Liver (tissue), 9 donors: ENCODE measurements around the gene SPTB. TPM values are rescaled to one million over a fixed set of nuclear protein-coding genes. Genes with fewer than 3 reads are reported as not detected.

ENCODE experiments used
- DNase-seq: peaks from one replicate; pipeline ENCODE4 v3.0.0-alpha.2; 2017; ENCODE audit warnings: low spot score
- H3K27ac ChIP-seq, 2 donors: one replicate each; pipeline ENCODE4 v1.7.0; 2013; ENCODE audit warnings: inconsistent platforms in 2 of 2, low read length in 2 of 2, control low read depth in 1 of 2, low read depth in 1 of 2, mild to moderate bottlenecking in 1 of 2
- H3K27me3 ChIP-seq, 4 donors: one replicate each; pipeline versions ENCODE4 v1.6.1 to v1.7.0; 2013; ENCODE audit warnings: low read length in 3 of 4, inconsistent platforms in 1 of 4, mild to moderate bottlenecking in 1 of 4, moderate library complexity in 1 of 4; ENCODE audit not compliant: control insufficient read depth in 4 of 4, insufficient read depth in 4 of 4
- H3K36me3 ChIP-seq, 4 donors: one replicate each; pipeline versions ENCODE4 v1.6.1 to v1.7.0; 2013; ENCODE audit warnings: low read length in 3 of 4, mild to moderate bottlenecking in 3 of 4, low read depth in 1 of 4, moderate library complexity in 1 of 4; ENCODE audit not compliant: control insufficient read depth in 4 of 4, insufficient read depth in 3 of 4
- H3K4me1 ChIP-seq, 4 donors: one replicate each; pipeline versions ENCODE4 v1.6.1 to v1.7.0; 2013; ENCODE audit warnings: low read length in 3 of 4, mild to moderate bottlenecking in 3 of 4, moderate library complexity in 1 of 4; ENCODE audit not compliant: control insufficient read depth in 4 of 4, insufficient read depth in 4 of 4
- H3K4me3 ChIP-seq, 3 donors: one replicate each; pipeline versions ENCODE4 v1.6.1 to v1.7.0; 2013; ENCODE audit warnings: low read length in 3 of 3, control low read depth in 1 of 3, low read depth in 1 of 3, mild to moderate bottlenecking in 1 of 3
- H3K9ac ChIP-seq, 2 donors: one replicate each; pipeline ENCODE4 v1.7.0; 2013; ENCODE audit warnings: low read length in 2 of 2, mild to moderate bottlenecking in 2 of 2, moderate library complexity in 2 of 2, control low read depth in 1 of 2, low read depth in 1 of 2
- H3K9me3 ChIP-seq, 4 donors: one replicate each; pipeline versions ENCODE4 v1.6.1 to v1.7.0; 2013; ENCODE audit warnings: low read length in 3 of 4; ENCODE audit not compliant: control insufficient read depth in 4 of 4
- ATF3 ChIP-seq: IDR thresholded peaks from 2 replicates; pipeline ENCODE4 v1.6.1; 2016; ENCODE audit warnings: antibody characterized with exemption
- CTCF ChIP-seq: fragments of 150-350 bp; IDR thresholded peaks from 2 replicates; pipeline ENCODE4 v1.5.1; 2017; ENCODE audit warnings: improper control_type of control experiment, low read depth, low read length; ENCODE audit not compliant: missing input control
- EGR1 ChIP-seq, 2 donors: IDR thresholded peaks; 2 replicates each; pipeline ENCODE4 v1.6.1; 2016 to 2018; ENCODE audit warnings: antibody characterized with exemption in 2 of 2, low read depth in 2 of 2
- FOXA1 ChIP-seq: IDR thresholded peaks from 2 replicates; pipeline ENCODE4 v1.6.1; 2016; ENCODE audit warnings: antibody characterized with exemption
- FOXA2 ChIP-seq: IDR thresholded peaks from 2 replicates; pipeline ENCODE4 v1.6.1; 2016; ENCODE audit warnings: antibody characterized with exemption
- GABPA ChIP-seq, 2 donors: IDR thresholded peaks in 1 of 2; conservative IDR thresholded peaks in 1 of 2; 2 replicates each; pipeline ENCODE4 v1.6.1; 2016; ENCODE audit warnings: antibody characterized with exemption in 2 of 2, mild to moderate bottlenecking in 1 of 2, moderate library complexity in 1 of 2
- HNF4A ChIP-seq, 2 donors: conservative IDR thresholded peaks; 2 replicates each; pipeline ENCODE4 v1.6.1; 2016; ENCODE audit warnings: antibody characterized with exemption in 2 of 2, mild to moderate bottlenecking in 2 of 2
- HNF4G ChIP-seq: IDR thresholded peaks from 2 replicates; pipeline ENCODE4 v1.6.1; 2016; ENCODE audit warnings: antibody characterized with exemption
- JUND ChIP-seq, 2 donors: IDR thresholded peaks; 2 replicates each; pipeline ENCODE4 v1.6.1; 2016; ENCODE audit warnings: antibody characterized with exemption in 2 of 2
- NR2F2 ChIP-seq: IDR thresholded peaks from 2 replicates; pipeline ENCODE4 v1.6.1; 2016; ENCODE audit warnings: antibody characterized with exemption
- REST ChIP-seq: IDR thresholded peaks from 2 replicates; pipeline ENCODE4 v1.6.1; 2016; ENCODE audit warnings: antibody characterized with exemption, mild to moderate bottlenecking
- SP1 ChIP-seq: IDR thresholded peaks from 2 replicates; pipeline ENCODE4 v1.6.1; 2018; ENCODE audit warnings: antibody characterized with exemption, mild to moderate bottlenecking
- TAF1 ChIP-seq: conservative IDR thresholded peaks from 2 replicates; pipeline ENCODE4 v1.6.1; 2016; ENCODE audit warnings: antibody characterized with exemption, mild to moderate bottlenecking
- YY1 ChIP-seq: IDR thresholded peaks from 2 replicates; pipeline ENCODE4 v1.6.1; 2016; ENCODE audit warnings: antibody characterized with exemption, mild to moderate bottlenecking
- ZBTB33 ChIP-seq: IDR thresholded peaks from 2 replicates; pipeline ENCODE4 v1.6.1; 2016; ENCODE audit warnings: antibody characterized with exemption
- WGBS: extraction: QIAGEN DNeasy Blood & Tissue Kit; methylation state at CpG from one replicate; pipeline ENCODE4 v1.1.7; 2013; 5-methylcytosine and 5-hydroxymethylcytosine counted together
- polyA plus RNA-seq, 2 donors: library from polyadenylated mRNA; stranded (reverse) in 1 of 2; unstranded in 1 of 2; fragments of 200-250 nt in 1 of 2; fragments of >200 nt in 1 of 2; fragmentation: Nextera tagmentation in 1 of 2; extraction: Ambion mirVana in 1 of 2; gene quantifications; one replicate each; pipeline versions ENCODE4 v1.2.1 to v1.2.3, GENCODE V29; 2013 to 2015
- total RNA-seq, 2 donors: library from RNA; depleted of rRNA; stranded (reverse); fragments of >200 nt; gene quantifications; one replicate each; pipeline ENCODE4 v1.2.3, GENCODE V29; 2014
- TF ChIP-seq, protein P1 (sequence below): IDR thresholded peaks from 2 replicates; pipeline ENCODE4 v1.6.1; 2016; ENCODE audit warnings: antibody characterized with exemption
- donor health status: healthy.
- donor health status: healthy.
- donor health status: healthy.
- donor health status: healthy.
- donor health status: healthy.

The SPTB gene
- total and polyA plus RNA-seq, 4 donors = 0.12 to 332 (median 0.26) TPM

DNA sequence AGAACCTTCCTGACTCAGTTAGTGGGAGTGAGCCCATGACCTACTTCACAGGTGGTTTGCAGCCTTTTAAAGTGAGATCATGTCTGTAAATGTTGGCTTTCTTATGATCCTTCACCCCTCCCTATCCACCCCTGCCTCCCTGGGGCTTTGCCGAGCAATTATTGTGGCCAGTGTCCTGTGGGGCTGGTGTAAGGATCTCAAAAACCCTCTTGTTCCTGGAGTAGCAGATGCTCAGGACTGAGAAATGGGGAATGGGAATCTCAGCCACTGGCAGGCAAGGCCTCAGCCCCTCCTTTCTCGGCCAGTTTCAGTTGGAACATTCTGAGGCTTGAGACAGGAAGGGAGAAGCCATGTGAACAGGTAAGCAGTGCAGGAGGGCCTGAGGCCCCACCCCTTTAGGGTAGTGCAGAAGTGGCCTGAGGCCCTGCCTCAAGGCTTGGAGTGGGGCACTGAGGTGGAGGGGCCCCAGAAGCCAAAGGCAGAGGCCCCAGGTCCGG lies 121.6 kb downstream of the SPTB start (continued):
- TF ChIP-seq ATF3 (no peak), FOXA1 (no peak), TAF1 (no peak), FOXA2 (no peak)

DNA sequence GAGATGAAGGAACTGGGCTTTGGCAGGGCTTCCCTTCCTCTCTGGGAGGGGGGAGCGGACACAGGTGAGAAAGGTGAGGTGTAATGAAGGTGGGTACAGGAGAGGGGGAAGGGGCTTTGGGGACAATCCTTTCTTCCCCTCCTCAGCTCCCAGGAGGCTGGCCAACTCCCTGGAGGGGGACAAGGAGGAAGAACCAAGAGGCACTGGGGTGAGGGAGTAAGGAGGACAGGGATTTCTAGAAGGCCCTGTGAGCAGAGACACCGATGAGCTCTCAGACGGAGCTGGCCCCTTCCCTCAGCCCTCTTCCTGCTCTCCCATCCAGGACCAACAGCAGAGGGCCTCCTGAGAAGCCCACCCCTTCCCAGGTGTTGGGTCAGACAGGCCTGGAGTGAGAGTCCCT lies 122.1 kb downstream of the SPTB start:
- Histone ChIP-seq H3K36me3 (no peaks in the 10 kb centered on the region), H3K9ac (no peak overlapping the region), H3K4me3 (no peak overlapping the region), H3K4me1 (peaks cover 0 to 4% (median 0%) of the 10 kb centered on the region in 4 donors), H3K27me3 (no peaks in the 10 kb centered on the region), H3K27ac (no peak overlapping the region), H3K9me3 (no peaks in the 10 kb centered on the region)
- TF ChIP-seq GABPA (IDR thresholded peaks at IDR 0.05 in 1 of 2, conservative IDR thresholded peaks at IDR 0.05 in 1 of 2) = no peak
- no peak for TF ChIP-seq CTCF
- TF ChIP-seq TAF1 = no peak
- TF ChIP-seq ZBTB33 = no peak
- no peak for TF ChIP-seq FOXA2
- no peak for TF ChIP-seq SP1
- no peak for TF ChIP-seq HNF4A (conservative IDR thresholded peaks at IDR 0.05)
- no peak for TF ChIP-seq REST
- no peak for TF ChIP-seq NR2F2
- TF ChIP-seq ATF3 = no peak
- no peak for TF ChIP-seq JUND (IDR thresholded peaks at IDR 0.05)
- no peak for TF ChIP-seq YY1
- TF ChIP-seq EGR1 (IDR thresholded peaks at IDR 0.05; ENCODE audit: low read depth in 2 of 2) = no peak
- TF ChIP-seq HNF4G = no peak
- TF ChIP-seq FOXA1 = no peak
- TF ChIP-seq, protein P1, sequence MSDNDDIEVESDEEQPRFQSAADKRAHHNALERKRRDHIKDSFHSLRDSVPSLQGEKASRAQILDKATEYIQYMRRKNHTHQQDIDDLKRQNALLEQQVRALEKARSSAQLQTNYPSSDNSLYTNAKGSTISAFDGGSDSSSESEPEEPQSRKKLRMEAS = no peak
- DNase-seq = no peak
- WGBS = 91% methylated on average over 3 of the region's 3 CpGs
